ENCODE results near the gene ARF5.

DNA sequence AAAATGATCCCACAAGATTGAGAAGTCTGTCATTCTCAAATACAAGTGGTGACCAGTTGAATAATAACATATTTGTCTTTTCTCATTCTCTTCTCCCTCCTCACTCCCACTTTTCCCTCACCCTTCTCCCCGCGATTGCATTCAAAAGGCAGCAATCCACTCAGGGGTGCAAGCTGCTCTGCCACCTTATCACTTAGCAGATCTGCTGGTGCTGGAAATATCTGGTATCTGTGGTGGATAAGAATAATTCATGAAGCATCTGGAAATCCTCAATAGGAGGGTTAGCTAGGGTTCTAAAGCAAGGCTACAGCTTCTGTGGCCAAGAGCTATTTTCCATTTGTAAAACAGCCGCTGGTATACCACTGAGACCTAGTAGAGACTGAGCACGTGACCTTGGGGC lies 46.7 kb upstream of the ARF5 start:
- TF ChIP-seq GATA2 (IDR thresholded peaks at IDR 0.05; ENCODE audit: low read depth, low read length) (peak; percentile 99), GATA3 (IDR thresholded peaks at IDR 0.05; ENCODE audit: low read depth, low read length) (peak; percentile 97)

All from SH-SY5Y (cell line).